ENCODE measurements around the gene FCHSD2.
A peak's percentile ranks its signal among the peaks of the same experiment; 100 is the strongest.
"Not testable (repeated sequence)": the region's sequence is repeated elsewhere in the genome, so short reads cannot be mapped to it uniquely, and the experiment has no call there.

FCHSD2 gene

DNA sequence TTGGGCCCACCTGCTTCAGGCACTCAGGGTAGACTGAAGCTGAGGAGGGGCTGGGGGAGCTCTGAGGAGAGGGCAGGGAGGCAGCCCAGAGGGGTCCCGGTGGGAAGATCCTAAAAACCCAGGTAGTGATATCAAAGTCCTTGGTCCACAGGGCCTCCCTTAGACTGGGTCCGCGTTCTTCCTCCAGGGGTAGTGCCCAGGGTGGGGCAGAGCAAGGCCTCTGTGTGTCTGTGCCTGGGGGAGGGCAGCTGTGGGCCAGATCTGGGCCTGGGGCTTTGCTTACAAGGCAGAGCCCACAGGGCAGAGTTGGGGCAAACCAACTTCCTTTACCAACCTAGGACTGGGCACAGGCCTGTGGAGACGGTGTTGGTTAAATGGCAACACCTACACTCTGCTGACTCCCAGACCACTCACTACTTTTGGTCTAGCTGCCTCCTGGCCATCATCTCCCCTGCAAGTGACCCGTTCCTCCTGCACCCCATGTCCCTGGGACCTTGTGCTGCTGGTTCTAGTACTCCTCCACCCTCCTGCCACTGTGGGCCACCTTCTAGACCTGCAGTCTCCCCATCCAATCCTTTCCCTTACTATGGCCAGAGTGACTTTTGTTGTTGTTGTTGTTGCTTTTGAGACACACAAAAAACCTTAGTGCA lies 312.1 kb downstream of the FCHSD2 start:
- DNase-seq, result no peak

DNA sequence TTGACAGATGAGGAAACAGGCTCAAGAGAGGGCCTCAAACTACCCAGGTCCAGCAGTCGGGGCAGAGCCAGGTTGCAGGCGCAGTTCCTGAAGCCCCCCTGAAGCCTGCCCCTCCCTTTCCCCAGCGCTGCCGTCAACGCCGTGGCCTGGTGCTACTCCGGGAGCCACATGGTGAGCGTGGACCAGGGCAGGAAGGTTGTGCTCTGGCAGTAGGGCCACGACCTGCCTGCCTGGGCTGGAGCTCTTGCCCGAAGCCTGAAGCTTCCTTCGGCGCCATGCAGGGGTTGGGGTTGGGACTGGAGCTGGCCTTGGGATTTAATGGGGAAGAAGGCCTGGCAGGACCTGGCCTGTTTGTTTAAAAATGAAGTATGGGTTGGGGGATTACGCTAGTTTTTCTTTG lies 312.9 kb downstream of the FCHSD2 start:
- DNase-seq, result no peak

DNA sequence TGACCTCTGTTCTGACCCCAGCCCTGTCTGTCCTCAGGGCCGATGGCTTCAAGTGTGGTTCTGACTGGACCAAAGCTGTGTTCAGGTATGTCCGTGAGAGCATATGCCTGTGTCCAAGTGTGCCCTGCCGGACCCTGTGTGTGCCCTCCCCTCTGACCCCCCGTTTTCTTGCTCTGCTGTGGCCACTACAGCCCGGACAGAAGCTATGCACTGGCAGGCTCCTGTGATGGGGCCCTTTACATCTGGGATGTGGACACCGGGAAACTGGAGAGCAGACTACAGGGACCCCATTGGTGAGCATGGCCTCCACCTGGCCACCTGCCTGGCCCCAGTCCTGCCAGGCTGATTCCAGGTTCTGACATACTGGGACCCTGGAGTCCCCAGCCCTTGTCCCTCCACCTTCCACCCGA lies 313.4 kb downstream of the FCHSD2 start:
- DNase-seq, result no peak

GRCh38 chr11:72828081-72828567 lies 314.0 kb downstream of the FCHSD2 start:
- DNase-seq, result peak; percentile 35 to 71

DNA sequence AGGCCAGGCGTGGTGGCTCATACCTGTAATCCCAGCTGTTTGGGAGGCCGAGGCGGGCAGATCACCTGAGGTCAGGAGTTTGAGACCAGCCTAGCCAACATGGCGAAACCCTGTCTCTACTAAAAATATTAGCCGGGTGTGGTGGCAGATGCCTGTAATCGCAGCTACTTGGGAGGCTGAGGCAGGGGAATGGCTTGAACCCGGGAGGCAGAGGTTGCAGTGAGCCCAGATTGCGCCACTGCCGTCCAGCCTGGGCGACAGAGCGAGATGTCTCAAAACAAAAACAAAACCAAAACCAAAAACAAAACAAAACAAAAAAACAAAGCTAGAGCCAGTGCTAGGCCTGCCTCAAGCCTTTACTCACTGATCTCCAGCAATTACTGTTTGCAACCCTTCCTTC lies 314.5 kb downstream of the FCHSD2 start:
- DNase-seq, result not testable (repeated sequence)

DNA sequence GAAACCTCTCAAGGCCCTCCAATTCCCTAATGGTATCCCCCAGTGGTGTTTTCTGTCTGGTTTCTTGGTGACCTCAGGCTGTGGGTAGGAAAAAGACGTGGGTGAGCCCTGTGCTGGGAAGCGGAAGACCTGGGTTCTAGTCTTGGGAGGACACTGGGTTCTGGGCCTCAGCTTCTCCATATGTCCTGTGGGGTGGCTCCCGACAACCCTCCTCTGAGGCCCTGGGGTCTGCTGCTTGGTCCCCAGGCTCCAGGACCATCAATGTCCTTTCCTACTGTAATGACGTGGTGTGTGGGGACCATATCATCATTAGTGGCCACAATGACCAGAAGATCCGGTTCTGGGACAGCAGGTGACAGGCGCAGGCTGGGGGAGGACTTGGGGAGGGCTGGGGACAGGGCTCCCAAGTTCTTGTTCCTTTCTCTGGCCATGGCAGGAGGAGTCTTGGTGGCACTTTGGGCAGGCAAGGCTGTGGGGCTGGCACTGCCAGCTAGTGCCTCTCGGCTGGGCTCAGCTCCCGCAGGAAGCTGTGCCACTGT lies 315.1 kb downstream of the FCHSD2 start:
- DNase-seq, result no peak

GRCh38 chr11:72826191-72826941 lies 315.8 kb downstream of the FCHSD2 start:
- DNase-seq, result no peak

- no peak for DNase-seq
Measured at GRCh38 chr11:72825661-72826060, 316.5 kb downstream of the FCHSD2 start.

DNA sequence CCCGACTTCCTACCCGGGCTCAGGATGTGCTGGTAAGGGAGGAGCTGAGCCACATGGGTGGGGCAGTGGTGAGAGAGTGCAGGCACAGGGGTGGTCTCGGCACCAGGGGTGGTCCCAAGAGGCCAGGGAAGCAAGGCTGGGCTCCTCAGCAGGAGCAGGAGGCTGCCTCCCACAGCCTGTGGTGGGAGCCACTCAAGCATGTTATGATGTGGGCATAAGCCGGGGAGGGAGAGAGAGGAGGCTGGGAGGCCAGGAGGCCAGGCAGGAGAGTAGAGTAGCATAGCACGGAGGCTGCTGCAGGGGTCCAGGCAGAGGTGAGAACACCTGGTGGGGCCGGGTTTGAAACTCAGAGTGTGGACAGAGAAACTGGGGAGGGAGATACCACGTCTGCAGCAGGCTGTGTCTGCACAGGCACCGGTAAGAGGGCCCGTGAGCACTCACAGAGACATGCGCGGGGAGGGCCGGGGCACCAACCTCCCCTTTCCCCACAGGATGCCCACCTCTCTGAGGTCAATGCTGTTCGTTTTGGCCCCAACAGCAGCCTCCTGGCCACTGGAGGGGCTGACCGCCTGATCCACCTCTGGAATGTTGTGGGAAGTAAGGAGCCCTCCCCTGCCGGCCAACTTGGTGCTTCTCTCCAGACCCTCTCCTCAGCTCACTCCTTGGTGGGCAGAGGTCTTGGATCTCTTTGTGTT lies 317.2 kb downstream of the FCHSD2 start:
- DNase-seq, result no peak

GRCh38 chr11:72824020-72824419 lies 318.1 kb downstream of the FCHSD2 start:
- no peak for DNase-seq

- DNase-seq, result no peak
Measured at GRCh38 chr11:72823105-72823804, 318.9 kb downstream of the FCHSD2 start.

- DNase-seq, result peak; percentile 85 to 94
Measured at GRCh38 chr11:72821920-72822799, 320.0 kb downstream of the FCHSD2 start.

DNA sequence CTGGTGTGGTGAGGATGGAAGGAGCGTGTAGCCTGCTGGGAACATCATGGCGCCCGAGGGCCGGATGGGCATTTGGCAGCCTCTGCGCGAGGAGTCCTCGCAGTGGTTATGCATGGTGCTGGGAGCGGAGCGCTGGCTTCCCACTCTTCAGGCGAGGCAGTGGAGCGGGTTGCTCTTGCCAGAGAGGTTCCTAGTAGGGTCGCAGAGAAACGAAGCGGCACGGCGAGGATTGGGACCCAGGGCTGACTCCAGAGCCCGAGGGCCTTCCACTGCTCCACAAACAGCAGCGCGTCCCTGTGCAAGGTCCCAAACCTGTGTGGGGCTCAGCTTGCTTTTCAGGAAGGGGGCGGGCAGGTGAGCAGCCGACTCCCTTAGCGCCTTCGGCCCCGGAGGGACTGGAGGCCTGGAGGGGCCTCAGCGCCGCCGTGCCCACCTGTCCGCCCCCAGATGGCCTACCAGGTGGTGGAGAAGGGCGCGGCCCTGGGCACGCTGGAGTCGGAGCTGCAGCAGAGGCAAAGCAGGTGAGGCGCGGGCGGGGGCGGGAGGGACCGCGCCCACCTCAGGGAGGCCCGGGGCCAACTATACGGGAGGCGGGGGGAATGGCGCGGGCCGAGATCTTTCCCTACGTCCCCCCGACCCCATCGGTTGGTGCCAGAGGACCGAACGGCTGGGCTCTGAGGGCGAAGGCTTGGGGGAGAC lies 320.7 kb downstream of the FCHSD2 start:
- DNase-seq, result peak in 1 of 2 experiments; percentile 51

DNA sequence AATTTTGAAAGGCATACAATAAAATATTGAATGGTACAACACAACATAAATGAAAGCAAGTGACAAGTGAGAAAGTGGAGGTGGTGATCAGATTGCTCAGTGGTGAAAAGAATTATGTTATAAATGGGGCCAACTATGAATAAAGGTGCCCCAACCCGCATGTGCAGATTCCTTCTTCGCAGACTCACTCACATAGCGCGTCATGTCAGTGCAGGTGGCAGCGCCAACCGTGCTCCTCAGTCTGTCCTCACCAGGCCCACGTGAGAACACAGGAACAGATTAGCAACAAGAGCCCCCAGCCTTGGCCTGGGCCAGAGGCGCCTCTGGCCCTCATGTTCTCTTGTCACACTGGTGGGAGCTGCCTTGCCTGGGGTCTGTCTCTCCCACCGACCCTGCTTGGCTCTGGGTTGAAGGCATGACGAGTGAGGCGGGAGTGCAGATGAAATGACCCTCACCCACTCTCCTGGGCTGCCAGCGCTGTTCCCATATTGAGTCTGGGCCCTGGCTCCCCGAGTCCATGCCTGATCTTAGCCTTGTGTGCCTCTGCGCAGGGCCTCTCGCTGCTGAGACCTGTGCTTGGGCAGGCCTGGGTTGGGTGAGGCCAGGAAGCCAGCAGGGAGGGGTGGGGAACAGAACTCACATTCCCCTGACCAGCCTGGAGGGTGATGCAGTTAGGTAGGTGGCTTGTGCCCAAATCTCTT lies 321.5 kb downstream of the FCHSD2 start:
- no peak for DNase-seq

DNA sequence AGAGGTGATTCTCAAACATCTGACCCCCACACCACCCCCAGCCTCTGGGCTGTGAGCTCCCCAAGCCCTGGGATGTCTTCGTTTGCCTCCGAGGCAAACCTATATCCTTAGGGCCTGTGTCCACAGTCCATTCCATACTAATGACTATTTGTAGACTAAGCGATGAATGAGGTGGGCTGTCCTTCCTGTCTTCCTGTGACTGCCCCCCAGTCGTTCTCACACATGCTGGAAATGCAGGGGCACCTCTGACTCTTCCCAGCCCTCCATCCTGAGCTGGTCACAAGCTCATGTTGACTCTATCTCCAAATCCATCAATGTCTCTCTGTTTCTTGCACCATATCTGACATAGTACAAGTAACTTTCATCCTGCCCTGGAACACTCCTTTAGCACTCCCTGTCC lies 323.1 kb downstream of the FCHSD2 start:
- no peak for DNase-seq

- no peak for DNase-seq
Measured at GRCh38 chr11:72817966-72818365, 324.2 kb downstream of the FCHSD2 start.

- DNase-seq, result no peak
Measured at GRCh38 chr11:72816404-72816990, 325.6 kb downstream of the FCHSD2 start.

GRCh38 chr11:72815110-72815618 lies 327.0 kb downstream of the FCHSD2 start:
- peak in 1 of 2 experiments; percentile 57 for DNase-seq

GRCh38 chr11:72814286-72815109 lies 327.6 kb downstream of the FCHSD2 start, which contains the start of gene ATG16L2:
ATG16L2 (plus strand) TSS chr11:72814411; CDS start chr11:72814446, 35 bp downstream.
- peak; percentile 84 to 89 for DNase-seq
